Fibroblast of skin of left quadriceps (primary cell): Measurements from ENCODE around the gene C1orf167.
A peak's percentile ranks its signal among the peaks of the same experiment; 100 is the strongest.
"Not testable (repeated sequence)": the region's sequence is repeated elsewhere in the genome, so short reads cannot be mapped to it uniquely, and the experiment has no call there.

Source experiments
- DNase-seq, 2 experiments: peaks; one replicate each; pipeline ENCODE4 v3.0.0-alpha.2; 2013; ENCODE audit warnings: low read depth in 2 of 2

C1orf167 gene

DNA sequence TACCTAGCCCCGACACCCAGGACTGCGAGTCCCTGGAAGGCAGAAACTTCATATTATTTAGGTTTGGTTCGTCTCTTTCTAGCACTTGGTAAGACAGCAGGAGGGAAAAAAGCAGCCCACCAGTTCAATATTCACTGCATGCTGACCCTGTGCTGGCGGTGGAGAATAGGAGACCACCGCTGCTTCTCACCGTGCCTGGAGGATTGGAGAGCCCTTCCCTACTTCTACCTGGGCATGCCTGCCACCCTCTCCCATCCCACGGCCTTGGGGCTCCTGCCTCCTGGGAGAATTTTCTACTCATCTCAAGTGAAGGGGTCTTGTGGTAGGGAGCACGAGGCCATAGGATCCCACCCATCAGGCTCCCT, 38.4 kb downstream of the C1orf167 start:
- no peak for DNase-seq

DNA sequence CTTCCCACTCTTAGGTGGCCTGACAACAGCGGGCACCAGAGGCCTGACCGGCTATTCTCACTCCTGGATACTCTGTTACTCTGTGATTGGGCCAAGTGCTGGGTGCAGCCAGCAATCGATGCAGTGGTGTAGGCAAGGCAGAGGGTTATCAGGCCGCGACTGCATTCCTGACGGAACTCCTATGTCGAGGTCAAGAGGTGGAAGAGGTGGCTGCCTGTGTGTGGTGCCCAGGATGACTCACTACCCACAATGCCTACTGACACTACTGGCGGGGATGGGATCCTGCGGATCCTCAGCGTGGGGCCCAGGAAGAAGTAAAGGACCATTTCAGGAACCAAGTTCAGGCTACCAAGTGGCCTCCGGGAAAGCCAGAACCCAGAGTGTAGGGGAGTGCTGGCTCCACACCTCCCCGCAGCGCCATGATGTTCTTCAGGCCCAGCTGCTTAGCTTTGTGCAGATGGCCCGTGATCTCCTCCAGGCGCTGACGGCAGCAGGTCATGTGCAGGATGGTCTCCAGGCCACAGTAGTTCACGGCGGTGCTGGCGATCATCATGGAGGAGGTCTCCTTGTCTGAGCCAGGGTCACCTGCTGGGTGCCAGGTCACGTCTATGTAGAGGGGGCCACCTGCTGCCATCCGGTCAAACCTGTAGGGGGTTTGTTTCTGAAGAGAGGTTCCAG, 38.9 kb downstream of the C1orf167 start:
- DNase-seq, result no peak

DNA sequence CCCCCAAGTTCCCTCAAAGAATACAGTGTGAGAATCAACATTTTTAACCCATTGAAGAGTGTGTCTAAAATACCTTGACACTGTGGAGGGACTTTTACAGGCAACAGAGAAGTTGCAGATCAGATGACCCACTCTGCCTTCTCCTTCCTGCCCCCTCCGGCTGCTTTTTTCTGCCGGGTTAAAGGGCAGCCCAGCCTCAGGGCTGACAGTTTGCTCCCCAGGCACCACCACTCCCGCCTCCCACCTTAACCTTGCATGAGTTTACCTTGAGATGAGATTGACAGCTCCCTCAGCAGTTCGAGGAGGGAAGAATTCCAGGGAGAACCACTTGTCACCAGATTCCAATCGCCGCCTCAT, 40.6 kb downstream of the C1orf167 start:
- DNase-seq, result no peak

DNA sequence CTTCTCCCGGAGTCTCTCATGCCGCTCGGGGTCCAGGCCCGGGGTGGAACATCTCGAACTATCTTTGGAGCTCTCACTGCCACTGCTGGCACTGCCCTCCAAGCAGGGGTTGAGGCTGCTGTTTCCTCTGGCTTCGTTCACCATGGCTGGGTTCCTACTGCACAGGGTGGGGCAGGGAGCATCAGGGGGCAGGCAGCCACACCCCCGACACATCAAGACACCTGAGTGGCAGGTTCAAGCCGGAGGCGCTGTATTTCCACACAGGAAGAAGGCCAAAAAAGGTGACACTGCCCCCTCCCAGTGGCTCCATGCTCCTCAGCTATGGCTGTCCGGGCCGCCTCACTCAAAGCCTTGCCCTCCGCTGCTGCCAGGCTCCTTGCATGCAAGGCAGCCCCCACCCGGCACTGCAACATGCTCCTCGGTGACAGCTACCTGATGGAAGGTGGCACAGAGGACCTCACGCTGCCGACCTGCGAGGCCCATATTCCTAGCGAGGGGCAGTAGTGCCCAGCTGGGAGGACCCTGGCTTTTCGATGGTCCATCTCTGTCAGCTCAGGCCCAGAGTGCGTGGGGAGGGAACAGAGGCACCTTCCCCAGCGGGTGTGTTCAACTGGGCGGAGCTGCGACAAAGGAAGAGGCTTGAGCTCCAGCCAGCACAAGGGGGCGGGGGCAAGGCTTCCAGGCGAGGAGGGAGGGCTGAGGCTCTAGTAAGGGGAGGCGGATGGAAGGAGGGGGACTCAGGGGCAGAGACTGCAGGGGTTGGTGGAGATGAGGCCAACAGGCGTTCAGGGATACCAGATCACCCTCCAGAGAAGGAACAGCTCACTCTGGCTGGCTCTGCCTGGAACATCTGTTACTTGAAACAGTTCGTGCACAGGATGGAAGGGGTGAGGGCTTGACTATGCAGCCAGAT, 41.2 kb downstream of the C1orf167 start:
- DNase-seq, result peak; percentile 88 to 89

DNA sequence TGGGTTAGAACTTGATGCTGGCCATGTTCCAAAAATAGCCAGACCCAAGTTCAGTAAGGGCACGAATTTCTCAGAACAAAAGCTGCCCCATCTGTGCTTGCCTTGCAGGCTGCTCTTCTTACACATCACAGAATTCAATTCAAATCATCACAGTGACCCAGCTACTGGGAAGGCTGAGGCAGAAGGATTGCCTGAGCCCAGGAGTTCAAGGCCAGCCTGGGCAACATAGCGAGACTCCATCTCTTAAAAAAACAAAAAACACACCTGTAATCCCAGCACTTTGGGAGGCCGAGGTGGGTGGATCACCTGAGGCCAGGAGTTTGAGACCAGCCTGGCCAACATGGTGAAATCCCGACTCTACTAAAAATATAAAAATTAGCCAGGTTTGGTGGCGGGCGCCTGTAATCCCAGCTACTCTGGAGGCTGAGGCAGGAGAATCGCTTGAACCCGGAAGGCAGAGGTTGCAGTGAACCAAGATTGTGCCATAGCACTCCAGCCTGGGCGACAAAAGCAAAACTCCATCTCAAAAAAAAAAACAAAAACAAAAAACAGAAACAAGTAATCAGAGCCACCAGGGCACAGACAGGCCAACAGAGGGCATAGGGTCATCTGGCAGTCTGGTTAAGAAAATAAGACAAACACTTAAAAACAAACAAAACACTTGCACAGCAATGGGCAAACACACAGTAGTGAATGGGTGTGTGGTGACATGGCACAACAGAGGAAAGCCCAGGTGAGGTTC, 42.1 kb downstream of the C1orf167 start:
- DNase-seq, result not testable (repeated sequence)

DNA sequence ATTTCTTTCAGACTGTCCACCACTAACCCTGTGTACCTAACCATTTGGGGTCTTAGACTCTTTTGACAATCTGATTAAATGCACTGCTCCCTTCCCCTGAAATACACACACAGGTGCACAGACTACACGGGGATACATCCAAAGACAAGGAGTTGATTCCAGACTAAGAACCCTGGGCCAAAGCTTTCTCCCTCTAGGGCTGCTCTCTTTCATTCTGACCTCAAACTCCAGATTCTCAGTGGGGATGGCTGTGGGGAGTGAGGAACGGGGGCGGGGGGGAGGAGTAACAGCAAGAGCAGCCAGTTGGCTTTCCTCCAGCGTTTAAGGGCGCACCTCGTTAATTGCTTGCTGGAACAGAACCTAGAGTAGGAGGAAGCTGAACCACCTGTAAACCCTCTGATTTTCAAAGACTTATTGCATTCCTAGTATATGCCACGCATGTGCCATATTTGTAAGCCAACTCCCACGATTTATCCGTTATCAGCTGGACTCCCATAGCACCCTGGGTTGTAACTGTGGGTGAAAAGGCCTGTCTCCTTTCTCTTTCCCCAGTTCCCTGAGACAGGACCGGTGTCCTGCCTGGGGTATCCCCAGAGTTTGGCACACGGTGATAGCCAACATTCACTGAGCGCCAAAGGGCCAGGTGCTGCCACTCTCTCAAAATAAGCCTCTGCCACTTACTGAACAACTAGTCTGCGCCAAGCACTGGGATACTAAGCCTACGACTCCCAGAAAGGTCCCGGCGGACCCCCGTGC, 42.9 kb downstream of the C1orf167 start:
- no peak for DNase-seq

DNA sequence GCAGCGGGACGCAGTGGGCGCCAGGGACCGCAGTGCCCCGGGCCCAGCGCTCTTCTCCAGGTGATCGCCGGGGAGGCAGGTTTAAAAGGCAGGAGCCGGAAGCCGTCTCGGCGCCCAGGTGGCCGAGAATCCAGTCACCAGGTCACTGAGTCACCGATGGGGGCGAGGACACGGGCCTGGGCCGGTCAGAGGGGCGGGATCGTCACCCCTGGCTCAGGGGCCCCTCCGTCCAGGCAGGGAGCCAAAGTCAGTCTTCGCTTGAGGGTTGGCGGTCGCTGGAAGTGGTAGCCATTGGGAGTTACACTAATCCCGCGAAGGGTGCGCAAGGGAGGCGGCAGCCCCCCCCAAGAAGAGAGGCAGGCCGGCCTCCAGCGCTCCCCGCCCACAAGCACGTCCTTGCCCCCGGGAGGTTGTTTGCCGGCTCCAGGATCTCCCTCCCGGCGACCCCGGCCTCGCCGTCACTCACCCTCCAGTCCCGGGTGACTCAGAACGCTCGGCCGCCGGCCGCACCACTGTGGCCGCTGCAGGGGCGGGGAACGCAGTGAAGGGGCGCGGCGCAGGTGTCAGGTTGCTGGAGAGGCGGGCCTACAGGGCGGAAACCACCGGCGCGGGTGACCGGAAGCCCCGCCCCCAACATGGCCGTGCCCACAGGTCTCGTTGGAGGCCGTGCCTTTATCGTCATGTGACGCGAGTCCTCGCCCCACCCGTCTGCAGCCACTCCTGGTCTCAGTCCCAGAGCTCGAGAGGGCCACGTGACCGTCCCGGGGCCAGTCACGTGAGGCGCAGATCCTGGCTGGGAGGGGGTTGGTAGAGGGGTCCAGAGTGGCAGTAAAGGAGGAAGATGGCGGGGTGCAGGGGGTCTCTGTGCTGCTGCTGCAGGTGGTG, 43.7 kb downstream of the C1orf167 start, which contains the start of the genes CLCN6 and MTHFR:
CLCN6 (plus strand) TSS at position 770 of the 885 bp plus-strand sequence; CDS start at position 842, 72 bp downstream.
MTHFR (minus strand) TSS at position 543 of the 885 bp plus-strand sequence. CDS start 2,848 bp downstream, outside the sequence.
- DNase-seq, result peak; percentile 97

DNA sequence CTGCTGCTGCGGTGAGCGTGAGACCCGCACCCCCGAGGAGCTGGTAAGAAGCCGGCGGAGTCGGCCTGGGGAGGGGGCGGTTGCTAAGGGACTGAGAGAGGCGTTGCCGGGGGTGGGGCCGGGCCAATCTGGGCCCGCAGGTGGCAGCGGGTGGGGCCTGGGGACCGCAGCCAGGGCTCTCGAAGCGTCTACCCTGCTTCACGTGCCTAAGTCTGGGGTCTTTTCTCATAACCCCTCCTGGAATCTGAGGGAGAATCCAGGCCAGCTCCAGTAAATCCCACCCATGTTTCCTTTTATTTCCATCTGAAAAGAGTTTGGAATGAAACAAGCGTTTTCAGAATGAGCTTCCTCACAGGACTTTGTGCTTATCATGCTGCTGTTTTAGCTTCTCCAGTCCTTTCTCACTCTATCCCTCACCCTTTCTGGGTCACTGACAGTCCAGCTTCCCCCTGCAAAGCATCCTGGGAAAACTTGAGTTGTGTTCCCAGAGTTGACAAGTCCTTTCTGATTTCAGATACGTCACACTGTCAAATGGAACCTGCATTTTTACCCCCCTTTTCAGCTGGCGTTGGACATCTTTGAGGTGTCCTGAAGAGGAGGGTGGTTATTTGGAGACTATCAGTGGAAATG, 44.4 kb downstream of the C1orf167 start:
- DNase-seq, result no peak

DNA sequence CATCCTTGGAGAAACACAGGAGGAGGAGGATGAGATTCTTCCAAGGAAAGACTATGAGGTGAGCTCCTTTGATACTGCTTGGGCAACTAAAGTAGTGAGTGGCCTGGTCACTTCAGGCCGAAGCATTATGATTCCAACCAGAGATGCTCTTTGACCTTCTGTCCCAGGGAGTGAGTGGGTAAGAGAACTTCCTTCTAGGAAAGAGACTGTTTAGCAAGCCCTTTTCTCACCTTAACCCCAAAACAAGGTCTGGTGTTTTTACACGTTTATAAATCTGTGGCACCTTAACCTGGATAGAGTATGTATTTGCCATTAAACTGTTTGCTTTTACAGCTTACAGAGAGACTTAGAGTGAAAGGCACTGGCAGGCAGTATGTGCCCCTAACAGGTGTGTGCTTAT, 45.1 kb downstream of the C1orf167 start:
- DNase-seq, result no peak

DNA sequence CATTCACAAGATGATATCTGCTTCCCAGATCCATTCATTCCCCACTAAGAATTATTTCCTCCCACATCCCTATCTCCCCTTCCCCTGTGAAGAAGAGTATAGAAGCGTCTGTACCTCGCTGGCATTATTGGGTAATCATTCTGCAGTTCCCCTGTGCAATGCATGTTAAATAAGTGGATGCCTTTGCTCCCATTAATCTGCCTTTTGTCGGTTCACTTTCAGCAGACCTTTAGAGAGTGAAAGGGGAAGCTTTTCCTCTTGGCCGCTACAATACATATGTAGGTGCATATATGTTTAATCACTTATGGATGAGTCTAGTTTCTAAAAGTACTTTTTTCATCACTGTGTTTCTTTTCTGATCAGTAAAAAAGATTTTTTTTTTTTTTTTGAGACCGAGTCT, 51.0 kb downstream of the C1orf167 start:
- DNase-seq, result no peak

DNA sequence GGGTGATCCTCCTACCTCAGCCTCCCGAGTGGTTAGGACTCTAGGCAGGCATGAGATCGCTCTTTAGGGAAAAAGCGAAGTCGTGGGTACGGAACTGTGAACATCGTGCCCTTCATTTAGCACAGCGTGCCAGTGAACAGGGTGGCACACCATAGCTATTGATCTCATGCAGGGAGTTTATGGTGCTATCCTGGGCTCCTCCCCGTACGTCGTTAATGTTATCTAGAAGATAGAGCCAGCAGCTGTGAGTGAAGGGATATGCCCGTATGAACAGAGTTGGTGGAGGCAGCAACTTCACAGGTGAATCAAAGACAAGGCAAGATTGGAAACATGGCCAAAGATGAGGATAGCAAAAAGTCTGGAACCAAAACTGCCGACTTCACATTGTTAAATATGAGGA, 55.2 kb downstream of the C1orf167 start:
- no peak for DNase-seq

DNA sequence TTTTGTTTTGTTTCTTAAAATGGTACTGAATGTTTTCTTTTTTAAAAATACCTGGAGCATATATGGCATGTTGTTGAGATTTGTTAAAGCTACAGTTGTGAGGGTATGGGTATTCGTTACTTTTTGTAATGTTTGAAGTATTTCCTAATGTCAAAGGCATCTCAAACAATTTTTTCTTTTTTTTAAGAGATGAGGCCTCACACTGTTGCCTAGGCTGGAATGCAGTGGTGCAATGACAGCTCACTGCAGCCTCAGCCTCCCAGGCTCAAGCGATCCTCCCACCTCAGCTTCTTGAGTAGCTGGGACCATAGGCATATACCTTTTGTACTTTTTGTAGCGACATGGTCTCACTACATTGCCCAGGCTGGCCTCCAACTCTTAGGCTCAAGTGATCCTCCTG, 60.1 kb downstream of the C1orf167 start:
- no peak for DNase-seq

DNA sequence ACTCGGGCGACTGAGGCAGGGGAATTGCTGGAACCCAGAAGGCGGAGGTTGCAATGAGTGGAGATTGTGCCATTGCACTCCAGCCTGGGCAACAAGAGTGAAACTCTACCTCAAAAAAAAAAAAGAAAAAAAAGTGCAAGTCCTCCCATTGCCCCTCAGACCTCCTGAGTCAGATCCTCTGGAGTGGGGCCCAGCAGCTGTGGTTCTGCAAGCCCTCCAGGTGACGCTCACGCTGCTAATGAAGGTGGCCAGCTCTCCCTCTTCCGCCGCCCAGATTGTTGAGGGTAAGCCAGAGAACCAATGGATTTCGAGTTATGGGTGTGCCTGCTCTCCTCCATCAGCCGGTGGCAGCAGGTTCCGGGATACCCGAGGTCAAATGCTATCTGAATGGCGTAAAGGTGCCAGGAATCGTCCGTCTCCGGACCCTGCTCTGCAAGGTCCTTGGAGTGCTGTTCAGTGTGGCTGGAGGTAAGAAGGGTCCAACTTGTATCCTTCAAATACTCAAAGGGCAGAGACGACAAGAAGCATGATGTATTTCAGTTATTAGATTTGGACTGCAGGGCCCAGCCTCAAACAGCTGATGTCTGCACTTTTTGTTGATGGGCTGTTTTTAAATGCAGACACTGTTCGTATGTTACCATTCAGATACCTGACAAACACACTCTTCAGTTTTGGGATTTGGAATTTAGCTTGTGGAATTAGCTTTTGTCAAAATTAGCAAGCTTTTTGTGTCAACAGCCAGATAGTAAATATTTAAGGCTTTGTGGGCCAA, 61.6 kb downstream of the C1orf167 start:
- no peak for DNase-seq

DNA sequence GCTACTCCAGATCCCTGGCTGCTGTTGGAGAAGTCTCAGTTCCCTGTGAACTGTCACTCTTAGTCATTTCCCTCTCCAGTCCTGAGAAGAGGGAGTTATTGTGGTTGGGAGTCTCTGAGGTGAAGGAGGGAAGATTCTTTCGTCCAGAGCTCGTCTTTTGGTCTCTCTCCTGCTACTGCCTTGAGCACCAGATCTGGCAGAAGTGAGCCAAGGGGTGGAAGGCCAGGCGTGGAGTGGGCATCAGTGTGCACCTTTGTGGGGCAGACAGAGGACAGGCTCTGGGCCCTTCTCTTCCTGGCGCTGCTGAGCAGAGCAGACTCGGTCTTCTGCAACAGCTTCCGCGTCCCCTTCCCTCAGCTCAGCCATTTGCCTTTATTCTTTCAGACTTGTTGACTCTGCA, 63.1 kb downstream of the C1orf167 start:
- no peak for DNase-seq

DNA sequence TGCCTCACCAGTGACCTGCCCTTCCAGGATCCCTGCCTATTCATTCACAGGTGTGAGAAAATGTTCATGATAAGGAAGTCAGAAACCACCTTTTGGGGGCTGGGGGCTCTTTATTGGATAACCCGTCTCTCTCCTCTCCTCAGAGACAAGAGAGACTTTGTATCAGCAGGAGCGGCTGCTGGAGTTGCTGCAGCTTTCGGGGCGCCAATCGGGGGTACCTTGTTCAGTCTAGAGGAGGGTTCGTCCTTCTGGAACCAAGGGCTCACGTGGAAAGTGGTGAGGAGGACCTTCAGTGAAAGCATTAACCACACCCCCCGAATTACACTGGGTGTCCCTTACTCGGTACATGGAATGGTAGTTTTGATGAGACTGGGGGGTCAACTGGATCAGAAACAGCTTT, 65.0 kb downstream of the C1orf167 start:
- no peak for DNase-seq

DNA sequence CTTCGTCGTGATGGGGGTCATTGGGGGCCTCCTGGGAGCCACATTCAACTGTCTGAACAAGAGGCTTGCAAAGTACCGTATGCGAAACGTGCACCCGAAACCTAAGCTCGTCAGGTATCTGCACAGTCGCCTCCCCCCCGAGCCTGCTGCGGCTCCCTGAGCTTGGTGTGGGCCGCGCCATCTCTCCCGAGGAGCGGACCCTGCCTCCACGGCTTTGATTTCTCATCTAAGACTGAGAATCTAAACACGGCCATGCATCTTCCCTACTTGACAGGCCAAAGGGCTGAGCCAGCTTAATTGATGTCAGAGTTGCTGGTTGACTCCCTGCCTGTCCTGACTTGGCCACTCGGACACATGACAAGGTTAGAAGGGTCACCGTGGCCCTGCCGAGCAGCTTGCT, 66.5 kb downstream of the C1orf167 start:
- no peak for DNase-seq

DNA sequence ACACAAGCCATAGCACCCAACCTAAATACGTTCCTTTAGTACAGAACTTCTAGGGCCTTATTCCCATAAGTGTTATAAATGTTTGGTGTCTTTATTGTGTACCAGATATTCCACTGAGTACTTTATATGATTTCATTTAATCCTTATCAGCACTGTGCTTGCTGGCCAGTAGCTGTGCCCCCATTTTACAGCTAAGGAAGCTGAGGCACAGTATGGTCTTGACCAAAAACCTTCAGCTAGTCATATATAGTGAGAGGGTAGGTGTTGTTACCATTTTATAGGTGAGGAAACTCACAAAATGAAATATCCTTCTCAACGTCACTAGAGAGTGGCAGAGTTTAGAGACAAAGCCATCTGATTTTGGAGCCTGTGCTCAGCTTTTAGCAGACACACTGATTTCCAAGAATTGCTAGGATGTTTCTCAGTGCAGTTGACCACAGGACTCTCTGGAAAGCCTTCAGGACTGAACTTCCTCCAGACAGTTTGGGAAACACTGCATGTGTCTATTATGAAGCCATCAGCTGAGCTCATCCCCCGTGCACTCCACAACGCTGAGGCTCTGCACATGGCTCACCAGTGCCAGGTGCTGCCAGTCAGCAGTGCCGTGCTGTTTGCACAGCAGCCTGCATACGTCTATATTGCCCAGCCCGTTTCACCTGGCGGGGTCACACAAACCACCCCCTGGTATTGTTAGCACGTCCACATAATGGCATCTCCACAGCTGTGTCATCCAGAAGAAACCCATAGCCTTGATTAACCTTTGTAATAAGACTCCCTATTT, 70.1 kb downstream of the C1orf167 start:
- DNase-seq, result no peak

DNA sequence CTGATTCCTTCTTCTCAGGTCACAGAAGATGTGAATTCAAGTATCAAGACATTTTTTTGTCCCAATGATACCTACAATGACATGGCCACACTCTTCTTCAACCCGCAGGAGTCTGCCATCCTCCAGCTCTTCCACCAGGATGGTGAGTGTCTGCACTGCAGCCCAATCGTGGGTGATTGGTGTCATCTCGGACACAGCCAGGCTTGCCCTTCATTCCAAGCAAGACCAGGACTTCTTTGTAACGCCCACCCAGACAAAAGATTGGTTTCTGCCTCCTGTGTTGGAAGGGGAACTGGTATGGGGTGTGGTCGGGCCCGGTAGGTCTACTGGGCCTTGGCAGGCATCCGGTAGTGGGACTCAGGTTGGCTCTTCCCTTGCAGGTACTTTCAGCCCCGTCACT, 71.5 kb downstream of the C1orf167 start:
- no peak for DNase-seq

DNA sequence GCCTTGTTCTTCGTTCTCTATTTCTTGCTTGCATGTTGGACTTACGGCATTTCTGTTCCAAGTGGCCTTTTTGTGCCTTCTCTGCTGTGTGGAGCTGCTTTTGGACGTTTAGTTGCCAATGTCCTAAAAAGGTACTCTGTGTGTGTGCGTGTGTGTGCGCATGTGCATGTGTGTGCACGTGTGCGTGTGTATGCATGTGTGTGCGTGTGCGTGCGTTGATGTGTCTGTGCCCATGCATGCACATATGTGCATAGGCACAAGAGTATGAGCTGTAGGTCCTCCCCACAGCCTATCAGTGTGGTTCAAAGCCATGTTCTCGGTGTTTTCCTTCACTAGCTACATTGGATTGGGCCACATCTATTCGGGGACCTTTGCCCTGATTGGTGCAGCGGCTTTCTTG, 71.9 kb downstream of the C1orf167 start:
- no peak for DNase-seq
